HG02678 (cell line): ENCODE measurements around the gene COL1A2.

Source experiments
- ATAC-seq: cut with Tn5 transposase; IDR thresholded peaks from one replicate; pipeline ENCODE4 v1.9.1; 2021; ENCODE audit warnings: mild to moderate bottlenecking, moderate library complexity; ENCODE audit not compliant: unreplicated experiment

The COL1A2 gene

GRCh38 chr7:94409200-94409948 is 14.7 kb downstream of the COL1A2 start:
- ATAC-seq = no peak

GRCh38 chr7:94410413-94411187 is 15.9 kb downstream of the COL1A2 start:
- ATAC-seq = no peak

- no peak for ATAC-seq
Observed at GRCh38 chr7:94411188-94411466, 16.4 kb downstream of the COL1A2 start.

GRCh38 chr7:94412762-94413322 is 18.1 kb downstream of the COL1A2 start:
- ATAC-seq = no peak

- no peak for ATAC-seq
Observed at GRCh38 chr7:94414481-94414880, 19.8 kb downstream of the COL1A2 start.

GRCh38 chr7:94414980-94415379 is 20.3 kb downstream of the COL1A2 start:
- ATAC-seq = no peak

- ATAC-seq = no peak
Observed at GRCh38 chr7:94417306-94417705, 22.6 kb downstream of the COL1A2 start.

GRCh38 chr7:94417901-94418300 is 23.2 kb downstream of the COL1A2 start:
- no peak for ATAC-seq

GRCh38 chr7:94418851-94419250 is 24.2 kb downstream of the COL1A2 start:
- no peak for ATAC-seq

- no peak for ATAC-seq
Observed at GRCh38 chr7:94420328-94420727, 25.6 kb downstream of the COL1A2 start.

GRCh38 chr7:94421681-94422080 is 27.0 kb downstream of the COL1A2 start:
- ATAC-seq = no peak

- ATAC-seq = no peak
Observed at GRCh38 chr7:94422136-94422535, 27.4 kb downstream of the COL1A2 start.

- ATAC-seq = no peak
Observed at GRCh38 chr7:94422827-94423460, 28.2 kb downstream of the COL1A2 start.

GRCh38 chr7:94423863-94424735 is 29.4 kb downstream of the COL1A2 start:
- ATAC-seq = no peak

- no peak for ATAC-seq
Observed at GRCh38 chr7:94425546-94425945, 30.9 kb downstream of the COL1A2 start.

- ATAC-seq = no peak
Observed at GRCh38 chr7:94426980-94427875, 32.5 kb downstream of the COL1A2 start.

- ATAC-seq = no peak
Observed at GRCh38 chr7:94429153-94429552, 34.5 kb downstream of the COL1A2 start.

- ATAC-seq = no peak
Observed at GRCh38 chr7:94431176-94431575, 36.5 kb downstream of the COL1A2 start.

GRCh38 chr7:94431619-94432280 is 37.1 kb downstream of the COL1A2 start:
- ATAC-seq = no peak
